ENCODE results near the gene ZSWIM3.

The ZSWIM3 gene

GRCh38 chr20:45924391-45925261 lies 67.2 kb downstream of the ZSWIM3 start:
- H3K4me3 ChIP-seq (ENCODE audit: low read length): no peak overlapping the region
- no peak for DNase-seq (ENCODE audit: low read depth)
- TF ChIP-seq, protein P1, sequence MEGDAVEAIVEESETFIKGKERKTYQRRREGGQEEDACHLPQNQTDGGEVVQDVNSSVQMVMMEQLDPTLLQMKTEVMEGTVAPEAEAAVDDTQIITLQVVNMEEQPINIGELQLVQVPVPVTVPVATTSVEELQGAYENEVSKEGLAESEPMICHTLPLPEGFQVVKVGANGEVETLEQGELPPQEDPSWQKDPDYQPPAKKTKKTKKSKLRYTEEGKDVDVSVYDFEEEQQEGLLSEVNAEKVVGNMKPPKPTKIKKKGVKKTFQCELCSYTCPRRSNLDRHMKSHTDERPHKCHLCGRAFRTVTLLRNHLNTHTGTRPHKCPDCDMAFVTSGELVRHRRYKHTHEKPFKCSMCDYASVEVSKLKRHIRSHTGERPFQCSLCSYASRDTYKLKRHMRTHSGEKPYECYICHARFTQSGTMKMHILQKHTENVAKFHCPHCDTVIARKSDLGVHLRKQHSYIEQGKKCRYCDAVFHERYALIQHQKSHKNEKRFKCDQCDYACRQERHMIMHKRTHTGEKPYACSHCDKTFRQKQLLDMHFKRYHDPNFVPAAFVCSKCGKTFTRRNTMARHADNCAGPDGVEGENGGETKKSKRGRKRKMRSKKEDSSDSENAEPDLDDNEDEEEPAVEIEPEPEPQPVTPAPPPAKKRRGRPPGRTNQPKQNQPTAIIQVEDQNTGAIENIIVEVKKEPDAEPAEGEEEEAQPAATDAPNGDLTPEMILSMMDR (IDR thresholded peaks at IDR 0.05; ENCODE audit: insufficient read depth, low read depth, low read length, missing control alignments): no peak

- no peak overlapping the region for H3K4me3 ChIP-seq (ENCODE audit: low read length)
- TF ChIP-seq, protein P1 (IDR thresholded peaks at IDR 0.05; ENCODE audit: insufficient read depth, low read depth, low read length, missing control alignments): no peak
These were observed 68.5 kb downstream of the ZSWIM3 start for GRCh38 chr20:45925821-45926506.

GRCh38 chr20:45926731-45927070 lies 69.3 kb downstream of the ZSWIM3 start:
- H3K4me3 ChIP-seq (ENCODE audit: low read length): no peak overlapping the region
- DNase-seq (ENCODE audit: low read depth): no peak
- TF ChIP-seq, protein P1 (IDR thresholded peaks at IDR 0.05; ENCODE audit: insufficient read depth, low read depth, low read length, missing control alignments): no peak

More at GRCh38 chr20:45925821-45926506, 68.5 kb downstream of the ZSWIM3 start:
- no peak for DNase-seq (ENCODE audit: low read depth)

- H3K4me3 ChIP-seq (ENCODE audit: low read length): no peak overlapping the region
- TF ChIP-seq, protein P1 (IDR thresholded peaks at IDR 0.05; ENCODE audit: insufficient read depth, low read depth, low read length, missing control alignments): no peak
These were observed 69.9 kb downstream of the ZSWIM3 start for GRCh38 chr20:45927071-45927878.

More at GRCh38 chr20:45927071-45927878, 69.9 kb downstream of the ZSWIM3 start:
- no peak for DNase-seq (ENCODE audit: low read depth)
